HG03432 (cell line): ENCODE data around the gene BAIAP2L2.

ENCODE experiments used
- ATAC-seq: cut with Tn5 transposase; IDR thresholded peaks from one replicate; pipeline ENCODE4 v1.9.1; 2021; ENCODE audit warnings: mild to moderate bottlenecking, moderate library complexity; ENCODE audit not compliant: unreplicated experiment

BAIAP2L2 gene

GRCh38 chr22:38108561-38109319, 1.7 kb downstream of the BAIAP2L2 start:
- no peak for ATAC-seq

- ATAC-seq, result no peak
These were observed 2.6 kb downstream of the BAIAP2L2 start for GRCh38 chr22:38107692-38108515.

- ATAC-seq, result no peak
These were observed 3.5 kb downstream of the BAIAP2L2 start for GRCh38 chr22:38106814-38107578.

GRCh38 chr22:38104084-38104483, 6.4 kb downstream of the BAIAP2L2 start:
- no peak for ATAC-seq

GRCh38 chr22:38103641-38104040, 6.8 kb downstream of the BAIAP2L2 start:
- no peak for ATAC-seq

DNA sequence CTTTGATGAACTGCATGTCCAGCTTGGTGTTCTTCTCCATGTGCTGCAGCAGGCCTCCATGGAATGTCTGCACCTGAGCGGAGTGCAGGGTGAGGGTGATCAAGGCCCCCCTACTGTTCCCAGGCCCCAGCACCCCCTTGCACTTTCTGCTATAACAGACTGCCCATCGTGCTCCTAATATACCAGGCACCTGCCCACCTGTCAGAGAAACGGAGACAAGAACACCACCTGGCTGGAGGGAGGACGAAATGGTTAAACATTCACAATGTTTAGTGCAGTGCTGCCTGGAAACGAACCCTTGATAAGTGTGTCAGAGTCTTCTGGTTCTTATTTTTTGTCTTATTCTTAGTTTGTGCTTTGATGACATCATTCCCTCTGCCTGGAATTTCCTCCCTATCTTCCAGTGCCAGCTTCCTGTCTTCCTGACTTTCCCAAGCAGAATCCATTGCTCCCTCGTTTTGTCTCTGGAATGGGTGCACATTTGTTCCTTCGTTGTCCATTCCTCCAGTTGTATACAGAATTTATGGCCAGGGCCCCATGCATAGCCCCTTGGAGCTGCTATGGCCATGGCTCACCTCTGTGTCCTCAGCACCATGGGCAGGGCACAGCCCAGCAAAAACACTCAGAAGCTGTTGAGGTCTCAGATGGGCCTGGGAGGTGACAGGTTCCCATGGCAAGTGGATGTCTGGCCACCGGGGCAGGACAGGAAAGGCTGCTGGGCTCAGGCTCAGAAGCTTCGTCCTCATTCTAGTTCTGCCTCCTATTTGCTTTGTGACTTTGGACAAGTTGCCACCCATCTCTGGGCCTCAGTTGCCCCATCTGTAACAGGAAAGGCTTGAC, 11.9 kb downstream of the BAIAP2L2 start:
- no peak for ATAC-seq

- ATAC-seq, result no peak
These were observed 12.7 kb downstream of the BAIAP2L2 start for GRCh38 chr22:38097557-38098409.

DNA sequence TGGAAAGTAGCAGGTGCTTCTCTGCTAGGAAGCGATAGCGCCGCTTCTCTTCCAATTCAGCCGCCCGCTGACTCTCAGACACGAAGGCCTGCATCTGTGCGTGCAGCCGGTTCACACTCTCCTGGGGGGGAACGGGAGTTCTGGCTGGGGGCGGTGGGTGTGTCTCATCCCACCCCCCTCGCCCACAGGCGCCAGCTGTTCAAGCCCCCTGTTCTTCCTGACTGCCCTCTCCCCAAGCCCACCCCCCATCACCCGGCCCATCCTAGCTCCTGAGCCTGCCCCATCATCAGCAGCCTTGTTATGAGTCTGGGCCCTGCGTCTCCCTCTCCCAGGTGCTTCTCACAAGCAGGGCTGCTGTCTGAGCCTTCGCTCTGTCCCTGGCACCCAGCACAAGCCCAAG, 13.4 kb downstream of the BAIAP2L2 start:
- ATAC-seq, result no peak

- ATAC-seq, result no peak
These were observed 21.0 kb downstream of the BAIAP2L2 start for GRCh38 chr22:38089474-38089851.

GRCh38 chr22:38088629-38089473, 21.6 kb downstream of the BAIAP2L2 start:
- ATAC-seq, result no peak

- no peak for ATAC-seq
These were observed 22.6 kb downstream of the BAIAP2L2 start for GRCh38 chr22:38087855-38088254.

- no peak for ATAC-seq
These were observed 23.5 kb downstream of the BAIAP2L2 start for GRCh38 chr22:38086942-38087341.

DNA sequence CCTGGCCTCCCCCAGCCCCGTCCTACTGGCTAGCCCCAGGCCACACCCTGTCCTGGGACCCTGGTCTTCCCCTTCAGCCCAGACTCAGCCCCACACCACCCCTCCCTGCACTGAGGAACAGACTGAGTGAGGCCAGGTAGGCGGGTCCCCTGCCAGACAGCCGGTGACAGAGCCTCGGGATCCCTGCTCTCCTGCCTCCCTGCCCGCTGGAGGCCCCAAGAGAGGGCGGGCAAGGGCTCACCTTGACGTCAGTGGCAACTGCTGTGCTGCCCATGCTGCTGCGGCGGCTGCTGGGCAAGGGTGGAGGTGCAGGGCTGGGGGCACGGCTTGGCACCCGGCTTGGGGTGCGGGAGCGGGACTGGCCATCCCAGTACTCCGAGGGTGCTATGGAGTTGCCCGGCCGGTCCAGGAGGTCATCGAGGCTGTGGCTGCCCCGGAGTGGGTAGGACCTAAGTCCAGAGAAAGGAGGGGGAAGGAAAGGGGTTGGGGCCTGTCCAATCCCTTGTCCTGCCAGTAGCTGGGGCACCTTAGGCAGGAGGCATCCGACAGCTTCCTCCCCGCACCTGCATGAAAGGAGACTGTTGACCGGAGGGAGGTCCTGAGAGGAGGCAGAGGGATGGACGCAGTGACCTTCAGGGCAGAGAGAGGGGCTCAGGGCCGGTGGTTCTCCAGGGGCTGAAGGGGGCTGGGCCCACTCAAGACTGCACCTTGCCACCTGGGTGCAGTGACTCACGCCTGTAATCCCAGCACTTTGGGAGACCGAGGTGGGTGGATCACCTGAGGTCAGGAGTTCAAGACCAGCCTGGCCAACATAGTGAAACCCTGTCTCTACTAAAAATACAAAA, 24.3 kb downstream of the BAIAP2L2 start:
- no peak for ATAC-seq

DNA sequence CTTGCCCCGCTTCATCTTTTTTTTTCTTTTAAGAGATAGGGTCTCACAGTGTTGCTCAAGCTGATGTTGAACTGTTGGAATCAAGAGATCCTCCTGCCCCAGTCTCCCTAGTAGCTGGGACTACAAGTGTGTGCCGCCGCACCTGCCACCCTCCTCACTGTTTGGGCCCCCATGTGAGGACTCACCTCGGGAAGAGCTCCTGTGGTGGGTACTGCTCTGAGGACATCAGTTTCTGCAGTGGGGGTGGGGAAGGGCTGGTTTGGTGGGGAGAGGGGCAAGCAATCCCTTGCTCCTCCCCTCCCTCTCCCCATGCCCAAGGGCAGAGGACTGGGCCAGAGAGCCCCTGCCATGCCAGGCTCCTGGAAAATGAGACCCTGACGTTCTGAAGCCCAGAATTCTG, 25.0 kb downstream of the BAIAP2L2 start:
- no peak for ATAC-seq

- no peak for ATAC-seq
These were observed 25.4 kb downstream of the BAIAP2L2 start for GRCh38 chr22:38085056-38085455.

GRCh38 chr22:38083931-38084631, 26.4 kb downstream of the BAIAP2L2 start, which contains the start of gene SLC16A8:
Gene SLC16A8 (minus strand): TSS chr22:38084184. CDS start chr22:38082873, 1,311 bp downstream.
- ATAC-seq, result no peak
